ENCODE measurements around the gene SEBOX. TPM values are rescaled to one million over a fixed set of nuclear protein-coding genes. Genes with fewer than 3 reads are reported as not detected.

Gene SEBOX
- total and polyA plus RNA-seq, 2 experiments from 2014 or later = 0.44 TPM; not detected in 1

DNA sequence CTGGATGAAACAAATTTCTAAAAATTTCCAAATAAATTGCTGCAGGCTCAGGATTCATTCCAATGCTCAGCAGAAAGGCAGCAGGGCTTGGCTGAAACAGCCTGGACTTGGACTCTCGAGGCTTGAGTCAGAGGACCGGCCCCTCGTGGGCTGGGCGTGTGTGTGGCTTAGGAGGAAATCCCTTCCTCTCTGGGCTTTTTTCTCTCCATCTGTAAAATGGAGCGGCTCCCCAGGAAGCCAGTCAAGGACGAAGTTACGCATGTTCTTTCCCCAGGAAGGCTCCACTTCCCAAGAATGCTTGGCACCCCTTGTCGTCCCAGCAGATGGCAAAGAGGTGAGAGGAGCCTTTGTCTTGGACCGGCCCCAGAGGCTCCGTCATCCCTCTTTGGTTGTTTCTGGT is 27.5 kb upstream of the SEBOX start:
- no peaks in the 10 kb centered on the region for H3K4me1 ChIP-seq (ENCODE audit: low read depth)
- no peaks in the 10 kb centered on the region for H3K36me3 ChIP-seq
- H3K27ac ChIP-seq = no peak overlapping the region
- TF ChIP-seq, protein P1, sequence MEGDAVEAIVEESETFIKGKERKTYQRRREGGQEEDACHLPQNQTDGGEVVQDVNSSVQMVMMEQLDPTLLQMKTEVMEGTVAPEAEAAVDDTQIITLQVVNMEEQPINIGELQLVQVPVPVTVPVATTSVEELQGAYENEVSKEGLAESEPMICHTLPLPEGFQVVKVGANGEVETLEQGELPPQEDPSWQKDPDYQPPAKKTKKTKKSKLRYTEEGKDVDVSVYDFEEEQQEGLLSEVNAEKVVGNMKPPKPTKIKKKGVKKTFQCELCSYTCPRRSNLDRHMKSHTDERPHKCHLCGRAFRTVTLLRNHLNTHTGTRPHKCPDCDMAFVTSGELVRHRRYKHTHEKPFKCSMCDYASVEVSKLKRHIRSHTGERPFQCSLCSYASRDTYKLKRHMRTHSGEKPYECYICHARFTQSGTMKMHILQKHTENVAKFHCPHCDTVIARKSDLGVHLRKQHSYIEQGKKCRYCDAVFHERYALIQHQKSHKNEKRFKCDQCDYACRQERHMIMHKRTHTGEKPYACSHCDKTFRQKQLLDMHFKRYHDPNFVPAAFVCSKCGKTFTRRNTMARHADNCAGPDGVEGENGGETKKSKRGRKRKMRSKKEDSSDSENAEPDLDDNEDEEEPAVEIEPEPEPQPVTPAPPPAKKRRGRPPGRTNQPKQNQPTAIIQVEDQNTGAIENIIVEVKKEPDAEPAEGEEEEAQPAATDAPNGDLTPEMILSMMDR (IDR thresholded peaks at IDR 0.05; ENCODE audit: low read depth, low read length) = no peak
- H3K9me3 ChIP-seq (ENCODE audit: low read depth) = no peaks in the 10 kb centered on the region
- no peak for DNase-seq (ENCODE audit: low read depth in 1 of 2, low spot score in 1 of 2)
- no peaks in the 10 kb centered on the region for H3K27me3 ChIP-seq
- H3K4me3 ChIP-seq = no peak overlapping the region

DNA sequence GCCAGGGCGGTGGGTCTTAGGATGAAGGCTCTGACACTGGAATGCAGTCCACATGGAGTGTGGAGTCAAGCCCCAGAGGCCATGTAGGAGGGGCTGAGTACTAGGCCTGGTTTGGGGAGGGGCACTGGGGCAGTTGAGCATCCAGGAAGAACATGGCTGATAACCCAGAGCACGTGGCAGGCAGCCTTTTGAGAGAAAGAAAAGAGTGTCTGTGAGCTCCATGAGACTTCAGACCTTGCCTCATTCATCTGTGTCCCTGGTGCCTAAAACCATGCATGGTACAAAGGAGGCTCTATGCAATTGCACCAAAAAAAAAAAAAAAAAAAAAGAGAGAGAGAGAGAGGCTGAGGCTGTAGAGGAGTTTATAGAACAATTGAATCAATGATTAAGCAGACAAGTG is 26.4 kb upstream of the SEBOX start:
- Histone ChIP-seq H3K27me3 (peaks cover 5% of the 10 kb centered on the region), H3K4me3 (no peak overlapping the region), H3K9me3 (ENCODE audit: low read depth) (no peaks in the 10 kb centered on the region), H3K27ac (no peak overlapping the region), H3K36me3 (no peaks in the 10 kb centered on the region), H3K4me1 (ENCODE audit: low read depth) (no peaks in the 10 kb centered on the region)
- no peak for DNase-seq (ENCODE audit: low read depth in 1 of 2, low spot score in 1 of 2)
- TF ChIP-seq, protein P1 (IDR thresholded peaks at IDR 0.05; ENCODE audit: low read depth, low read length) = no peak

- Histone ChIP-seq H3K9me3 (ENCODE audit: low read depth) (no peaks in the 10 kb centered on the region), H3K27me3 (peaks cover 9% of the 10 kb centered on the region), H3K4me3 (no peak overlapping the region), H3K36me3 (no peaks in the 10 kb centered on the region), H3K4me1 (ENCODE audit: low read depth) (no peaks in the 10 kb centered on the region), H3K27ac (no peak overlapping the region)
- no peak for DNase-seq (ENCODE audit: low read depth in 1 of 2, low spot score in 1 of 2)
- TF ChIP-seq, protein P1 (IDR thresholded peaks at IDR 0.05; ENCODE audit: low read depth, low read length) = no peak
Measured at GRCh38 chr17:28390984-28391383, 26.0 kb upstream of the SEBOX start.

DNA sequence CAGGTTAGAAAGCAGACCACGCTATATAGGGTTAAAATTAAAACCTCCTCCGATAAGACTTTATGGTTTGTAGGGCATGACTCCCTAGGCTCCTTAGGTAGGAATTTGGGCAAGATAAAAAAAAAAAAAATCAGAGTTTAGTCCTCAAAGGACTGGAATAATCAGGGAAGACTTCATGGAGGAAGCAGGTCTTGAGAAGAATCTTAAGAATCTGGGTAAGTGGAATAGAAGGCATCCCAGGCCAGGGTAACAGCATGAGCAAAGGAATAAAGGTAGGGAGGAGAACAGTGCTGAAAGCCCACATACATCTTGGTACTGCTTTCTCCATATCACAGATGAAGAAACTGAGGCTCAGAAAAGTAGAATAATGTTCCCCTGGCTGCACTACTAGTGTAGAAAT is 25.6 kb upstream of the SEBOX start:
- no peak overlapping the region for H3K27ac ChIP-seq
- DNase-seq (ENCODE audit: low read depth in 1 of 2, low spot score in 1 of 2) = no peak
- H3K36me3 ChIP-seq = no peaks in the 10 kb centered on the region

DNA sequence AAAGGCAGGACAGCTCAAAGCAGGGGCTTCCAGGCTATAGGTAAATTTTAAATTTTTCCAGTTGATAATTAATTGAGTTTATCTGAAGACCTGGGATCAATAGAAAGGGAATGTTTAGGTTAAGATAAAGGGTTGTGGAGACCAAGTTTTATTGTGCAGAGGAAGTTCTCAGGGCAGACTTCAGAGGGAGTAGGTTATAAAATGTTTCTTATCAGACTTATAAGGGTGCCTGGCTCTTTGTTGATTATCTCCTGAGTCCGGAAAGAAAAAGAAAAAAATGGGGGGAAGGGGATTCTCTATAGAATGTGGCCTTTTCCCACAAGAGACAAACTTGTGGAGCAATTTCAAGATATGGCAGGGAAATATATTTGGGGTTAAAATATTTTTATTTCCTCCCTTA is 25.1 kb upstream of the SEBOX start:
- Histone ChIP-seq H3K4me1 (ENCODE audit: low read depth) (no peaks in the 10 kb centered on the region), H3K36me3 (no peaks in the 10 kb centered on the region), H3K9me3 (ENCODE audit: low read depth) (no peaks in the 10 kb centered on the region), H3K27ac (no peak overlapping the region), H3K4me3 (no peak overlapping the region), H3K27me3 (peaks cover 18% of the 10 kb centered on the region)
- TF ChIP-seq, protein P1 (IDR thresholded peaks at IDR 0.05; ENCODE audit: low read depth, low read length) = no peak
- DNase-seq (ENCODE audit: low read depth in 1 of 2, low spot score in 1 of 2) = no peak

More for the DNA sequence above, 25.6 kb upstream of the SEBOX start:
- Histone ChIP-seq H3K27me3 (peaks cover 14% of the 10 kb centered on the region), H3K4me1 (ENCODE audit: low read depth) (no peaks in the 10 kb centered on the region), H3K9me3 (ENCODE audit: low read depth) (no peaks in the 10 kb centered on the region), H3K4me3 (no peak overlapping the region)
- TF ChIP-seq, protein P1 (IDR thresholded peaks at IDR 0.05; ENCODE audit: low read depth, low read length) = no peak

DNA sequence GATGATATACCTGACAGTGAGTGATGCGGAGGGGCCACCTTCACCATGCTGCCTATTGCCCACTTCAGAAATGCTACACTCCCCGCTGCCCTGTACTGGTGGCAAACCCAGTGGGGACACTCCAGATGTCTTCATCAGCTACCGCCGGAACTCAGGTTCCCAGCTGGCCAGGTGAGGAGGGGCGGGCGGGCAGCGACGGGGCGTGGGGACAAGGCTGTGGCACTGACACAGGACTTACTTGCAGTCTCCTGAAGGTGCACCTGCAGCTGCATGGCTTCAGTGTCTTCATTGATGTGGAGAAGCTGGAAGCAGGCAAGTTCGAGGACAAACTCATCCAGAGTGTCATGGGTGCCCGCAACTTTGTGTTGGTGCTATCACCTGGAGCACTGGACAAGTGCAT is 23.1 kb upstream of the SEBOX start:
- Histone ChIP-seq H3K27ac (no peak overlapping the region), H3K36me3 (no peaks in the 10 kb centered on the region)

More for the DNA sequence above, 23.1 kb upstream of the SEBOX start:
- no peak for DNase-seq (ENCODE audit: low read depth in 1 of 2, low spot score in 1 of 2)
- TF ChIP-seq, protein P1 (IDR thresholded peaks at IDR 0.05; ENCODE audit: low read depth, low read length) = no peak
- Histone ChIP-seq H3K4me3 (no peak overlapping the region), H3K4me1 (ENCODE audit: low read depth) (no peaks in the 10 kb centered on the region), H3K27me3 (peaks cover 38% of the 10 kb centered on the region), H3K9me3 (ENCODE audit: low read depth) (no peaks in the 10 kb centered on the region)
